ENCODE results near the gene CREB5.

The CREB5 gene

DNA sequence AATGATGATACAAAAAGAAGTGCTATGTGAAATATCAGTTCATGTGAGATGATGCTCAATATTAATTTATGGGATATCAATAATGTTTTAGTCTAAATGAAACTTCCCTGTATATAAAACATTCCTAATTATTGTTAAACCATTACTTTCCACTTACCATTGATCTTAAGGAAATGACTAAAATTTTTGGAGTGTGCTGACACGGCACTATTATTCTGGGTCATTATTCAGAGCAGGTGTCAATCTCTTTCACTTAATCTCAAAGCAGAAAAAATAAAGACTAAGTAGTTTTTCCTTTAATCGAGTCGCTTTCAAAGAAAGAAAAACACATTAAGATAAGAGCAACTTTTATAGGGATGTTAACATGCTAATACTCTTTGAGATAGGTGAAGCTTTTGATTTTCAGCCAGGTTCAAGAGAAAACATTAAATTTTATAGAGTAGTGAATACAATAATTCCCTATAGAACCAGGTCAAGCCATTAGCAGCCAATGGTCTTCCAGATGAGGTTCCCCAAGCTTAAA, 11.4 kb upstream of the CREB5 start:
- TF ChIP-seq SIN3A (IDR thresholded peaks at IDR 0.05; ENCODE audit: borderline replicate concordance, insufficient read depth, low read length) (no peak), FOXP2 (optimal IDR thresholded peaks at IDR 0.05; ENCODE audit: borderline replicate concordance, extremely low read depth, extremely low read length, insufficient read depth) (no peak)
- TF ChIP-seq, protein P1, sequence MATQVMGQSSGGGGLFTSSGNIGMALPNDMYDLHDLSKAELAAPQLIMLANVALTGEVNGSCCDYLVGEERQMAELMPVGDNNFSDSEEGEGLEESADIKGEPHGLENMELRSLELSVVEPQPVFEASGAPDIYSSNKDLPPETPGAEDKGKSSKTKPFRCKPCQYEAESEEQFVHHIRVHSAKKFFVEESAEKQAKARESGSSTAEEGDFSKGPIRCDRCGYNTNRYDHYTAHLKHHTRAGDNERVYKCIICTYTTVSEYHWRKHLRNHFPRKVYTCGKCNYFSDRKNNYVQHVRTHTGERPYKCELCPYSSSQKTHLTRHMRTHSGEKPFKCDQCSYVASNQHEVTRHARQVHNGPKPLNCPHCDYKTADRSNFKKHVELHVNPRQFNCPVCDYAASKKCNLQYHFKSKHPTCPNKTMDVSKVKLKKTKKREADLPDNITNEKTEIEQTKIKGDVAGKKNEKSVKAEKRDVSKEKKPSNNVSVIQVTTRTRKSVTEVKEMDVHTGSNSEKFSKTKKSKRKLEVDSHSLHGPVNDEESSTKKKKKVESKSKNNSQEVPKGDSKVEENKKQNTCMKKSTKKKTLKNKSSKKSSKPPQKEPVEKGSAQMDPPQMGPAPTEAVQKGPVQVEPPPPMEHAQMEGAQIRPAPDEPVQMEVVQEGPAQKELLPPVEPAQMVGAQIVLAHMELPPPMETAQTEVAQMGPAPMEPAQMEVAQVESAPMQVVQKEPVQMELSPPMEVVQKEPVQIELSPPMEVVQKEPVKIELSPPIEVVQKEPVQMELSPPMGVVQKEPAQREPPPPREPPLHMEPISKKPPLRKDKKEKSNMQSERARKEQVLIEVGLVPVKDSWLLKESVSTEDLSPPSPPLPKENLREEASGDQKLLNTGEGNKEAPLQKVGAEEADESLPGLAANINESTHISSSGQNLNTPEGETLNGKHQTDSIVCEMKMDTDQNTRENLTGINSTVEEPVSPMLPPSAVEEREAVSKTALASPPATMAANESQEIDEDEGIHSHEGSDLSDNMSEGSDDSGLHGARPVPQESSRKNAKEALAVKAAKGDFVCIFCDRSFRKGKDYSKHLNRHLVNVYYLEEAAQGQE (IDR thresholded peaks at IDR 0.05; ENCODE audit: insufficient read depth in 1 of 2, low read depth in 2 of 2, low read length in 2 of 2), result no peak

DNA sequence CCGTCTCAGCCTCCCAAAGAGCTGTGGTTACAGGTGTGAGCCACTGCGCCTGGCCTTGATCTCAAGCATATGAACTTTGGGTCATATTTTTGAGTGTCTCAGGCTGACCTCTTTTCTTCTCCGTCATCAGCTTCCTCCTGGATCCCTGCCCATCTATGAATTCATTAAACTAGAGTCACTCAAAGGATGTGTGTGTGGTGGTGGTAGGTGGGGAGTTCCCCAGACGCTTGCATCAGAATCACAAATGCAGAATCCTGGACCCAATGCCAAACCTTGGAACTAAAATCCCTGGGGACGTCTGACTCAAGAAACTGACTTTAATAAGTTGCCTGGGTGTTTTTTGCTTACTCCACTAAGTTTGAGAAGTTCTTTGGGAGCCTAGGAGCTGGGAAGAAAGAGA, 6.7 kb upstream of the CREB5 start:
- TF ChIP-seq FOXP2 (optimal IDR thresholded peaks at IDR 0.05; ENCODE audit: borderline replicate concordance, extremely low read depth, extremely low read length, insufficient read depth) (no peak), SIN3A (IDR thresholded peaks at IDR 0.05; ENCODE audit: borderline replicate concordance, insufficient read depth, low read length) (no peak), POLR2AphosphoS5 (IDR thresholded peaks at IDR 0.05; ENCODE audit: low read depth, low read length) (no peak), TAF1 (IDR thresholded peaks at IDR 0.05; ENCODE audit: borderline replicate concordance, insufficient read depth, low read length) (no peak)
- TF ChIP-seq, protein P1 (IDR thresholded peaks at IDR 0.05; ENCODE audit: insufficient read depth in 1 of 2, low read depth in 2 of 2, low read length in 2 of 2), result no peak; a peak in 1 of 4 replicates

DNA sequence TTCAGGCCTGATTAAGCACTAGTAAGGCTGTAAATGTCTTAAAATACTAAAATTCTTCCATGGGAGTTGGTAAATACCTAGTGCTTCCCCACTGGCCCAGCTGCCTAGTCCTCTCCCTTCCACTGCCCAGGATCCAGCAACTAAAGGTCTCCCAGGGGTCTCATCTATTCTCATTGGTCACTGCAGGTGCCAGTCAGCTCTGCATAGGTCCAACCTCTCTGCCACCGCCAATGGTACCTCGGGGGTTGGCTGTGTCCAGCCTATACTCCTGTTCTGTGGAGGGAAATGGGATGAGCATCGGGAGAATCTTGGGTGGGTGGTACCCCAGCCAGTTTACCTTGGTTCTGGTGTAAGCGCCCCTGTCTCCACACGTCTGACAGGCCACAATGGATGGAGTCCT, 6.1 kb upstream of the CREB5 start:
- TF ChIP-seq TAF1 (IDR thresholded peaks at IDR 0.05; ENCODE audit: borderline replicate concordance, insufficient read depth, low read length) (no peak), SIN3A (IDR thresholded peaks at IDR 0.05; ENCODE audit: borderline replicate concordance, insufficient read depth, low read length) (no peak)
- TF ChIP-seq, protein P1 (IDR thresholded peaks at IDR 0.05; ENCODE audit: insufficient read depth in 1 of 2, low read depth in 2 of 2, low read length in 2 of 2), result no peak

DNA sequence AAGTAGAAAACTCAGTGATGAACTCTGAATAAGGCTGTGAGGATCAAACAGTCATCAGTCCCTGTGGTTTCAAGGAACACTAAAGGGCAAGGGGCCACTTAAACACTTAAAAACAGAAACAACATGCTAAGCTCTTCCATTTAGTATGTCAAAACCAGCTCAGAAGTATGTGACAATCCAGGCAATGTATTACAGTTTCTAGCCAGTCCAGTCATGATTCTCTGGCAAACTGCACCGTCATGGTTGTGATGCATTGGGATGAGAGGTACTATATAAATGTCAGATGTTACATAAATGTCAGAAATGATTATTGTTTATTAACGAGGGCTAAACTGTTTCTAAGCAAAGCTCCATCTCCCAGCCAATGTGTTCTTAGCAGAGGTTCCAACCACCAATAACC, 4.7 kb upstream of the CREB5 start:
- TF ChIP-seq FOXP2 (optimal IDR thresholded peaks at IDR 0.05; ENCODE audit: borderline replicate concordance, extremely low read depth, extremely low read length, insufficient read depth) (no peak), SIN3A (IDR thresholded peaks at IDR 0.05; ENCODE audit: borderline replicate concordance, insufficient read depth, low read length) (no peak), POLR2AphosphoS5 (IDR thresholded peaks at IDR 0.05; ENCODE audit: low read depth, low read length) (no peak), TAF1 (IDR thresholded peaks at IDR 0.05; ENCODE audit: borderline replicate concordance, insufficient read depth, low read length) (no peak)
- TF ChIP-seq, protein P1 (IDR thresholded peaks at IDR 0.05; ENCODE audit: insufficient read depth in 1 of 2, low read depth in 2 of 2, low read length in 2 of 2), result no peak
